ENCODE measurements around the gene DEFB112. TPM values are rescaled to one million over a fixed set of nuclear protein-coding genes. Genes with fewer than 3 reads are reported as not detected.

The DEFB112 gene
- not detected in 2 replicates for total RNA-seq

GRCh38 chr6:50049829-50050228 lies at the start of gene DEFB112:
Gene DEFB112, minus strand, starts transcription at chr6:50049929. Its CDS starts 60 bp downstream, at chr6:50049869.
- DNase-seq (ENCODE audit: low read depth in 2 of 2): no peak

- no peak for DNase-seq (ENCODE audit: low read depth in 2 of 2)
These were observed 48.9 kb upstream of the DEFB112 start for GRCh38 chr6:50098641-50098993.

- no peak for DNase-seq (ENCODE audit: low read depth in 2 of 2)
These were observed 48.4 kb upstream of the DEFB112 start for GRCh38 chr6:50097966-50098640.

GRCh38 chr6:50096296-50096695 lies 46.6 kb upstream of the DEFB112 start:
- DNase-seq (ENCODE audit: low read depth in 2 of 2): no peak

- DNase-seq (ENCODE audit: low read depth in 2 of 2): no peak
These were observed 44.2 kb upstream of the DEFB112 start for GRCh38 chr6:50093938-50094272.

- no peak for DNase-seq (ENCODE audit: low read depth in 2 of 2)
These were observed 43.6 kb upstream of the DEFB112 start for GRCh38 chr6:50093116-50093937.

- no peak for DNase-seq (ENCODE audit: low read depth in 2 of 2)
These were observed 41.9 kb upstream of the DEFB112 start for GRCh38 chr6:50091641-50092040.

- no peak for DNase-seq (ENCODE audit: low read depth in 2 of 2)
These were observed 40.2 kb upstream of the DEFB112 start for GRCh38 chr6:50089911-50090310.

- DNase-seq (ENCODE audit: low read depth in 2 of 2): no peak
These were observed 37.7 kb upstream of the DEFB112 start for GRCh38 chr6:50087231-50087954.

GRCh38 chr6:50077385-50077784 lies 27.7 kb upstream of the DEFB112 start:
- DNase-seq (ENCODE audit: low read depth in 2 of 2): no peak

GRCh38 chr6:50076431-50076830 lies 26.7 kb upstream of the DEFB112 start:
- no peak for DNase-seq (ENCODE audit: low read depth in 2 of 2)

- no peak for DNase-seq (ENCODE audit: low read depth in 2 of 2)
These were observed 22.2 kb upstream of the DEFB112 start for GRCh38 chr6:50071921-50072320.

- no peak for DNase-seq (ENCODE audit: low read depth in 2 of 2)
These were observed 20.4 kb upstream of the DEFB112 start for GRCh38 chr6:50070101-50070500.

GRCh38 chr6:50062051-50062450 lies 12.3 kb upstream of the DEFB112 start:
- DNase-seq (ENCODE audit: low read depth in 2 of 2): no peak

- no peak for DNase-seq (ENCODE audit: low read depth in 2 of 2)
These were observed 6.5 kb upstream of the DEFB112 start for GRCh38 chr6:50056242-50056641.

GRCh38 chr6:50047026-50047425 lies 2.7 kb downstream of the DEFB112 start:
- no peak for DNase-seq (ENCODE audit: low read depth in 2 of 2)

- no peak for DNase-seq (ENCODE audit: low read depth in 2 of 2)
These were observed 18.8 kb downstream of the DEFB112 start for GRCh38 chr6:50030777-50031562.

- DNase-seq (ENCODE audit: low read depth in 2 of 2): no peak
These were observed 19.4 kb downstream of the DEFB112 start for GRCh38 chr6:50030350-50030749.

GRCh38 chr6:50025258-50025657 lies 24.5 kb downstream of the DEFB112 start:
- DNase-seq (ENCODE audit: low read depth in 2 of 2): no peak

GRCh38 chr6:50021894-50022293 lies 27.8 kb downstream of the DEFB112 start, which contains the start of gene DEFB110:
Gene DEFB110, minus strand, starts transcription at chr6:50021994. Its CDS starts 59 bp downstream, at chr6:50021935.
- no peak for DNase-seq (ENCODE audit: low read depth in 2 of 2)

GRCh38 chr6:50007819-50008218 lies 41.9 kb downstream of the DEFB112 start:
- DNase-seq (ENCODE audit: low read depth in 2 of 2): no peak

GRCh38 chr6:50003139-50003538 lies 46.6 kb downstream of the DEFB112 start:
- no peak for DNase-seq (ENCODE audit: low read depth in 2 of 2)
